ENCODE results near the gene ITGB1BP1. TPM values are rescaled to one million over a fixed set of nuclear protein-coding genes. Genes with fewer than 3 reads are reported as not detected.

The ITGB1BP1 gene
- polyA plus RNA-seq, 1 donor, result 49.6 TPM

DNA sequence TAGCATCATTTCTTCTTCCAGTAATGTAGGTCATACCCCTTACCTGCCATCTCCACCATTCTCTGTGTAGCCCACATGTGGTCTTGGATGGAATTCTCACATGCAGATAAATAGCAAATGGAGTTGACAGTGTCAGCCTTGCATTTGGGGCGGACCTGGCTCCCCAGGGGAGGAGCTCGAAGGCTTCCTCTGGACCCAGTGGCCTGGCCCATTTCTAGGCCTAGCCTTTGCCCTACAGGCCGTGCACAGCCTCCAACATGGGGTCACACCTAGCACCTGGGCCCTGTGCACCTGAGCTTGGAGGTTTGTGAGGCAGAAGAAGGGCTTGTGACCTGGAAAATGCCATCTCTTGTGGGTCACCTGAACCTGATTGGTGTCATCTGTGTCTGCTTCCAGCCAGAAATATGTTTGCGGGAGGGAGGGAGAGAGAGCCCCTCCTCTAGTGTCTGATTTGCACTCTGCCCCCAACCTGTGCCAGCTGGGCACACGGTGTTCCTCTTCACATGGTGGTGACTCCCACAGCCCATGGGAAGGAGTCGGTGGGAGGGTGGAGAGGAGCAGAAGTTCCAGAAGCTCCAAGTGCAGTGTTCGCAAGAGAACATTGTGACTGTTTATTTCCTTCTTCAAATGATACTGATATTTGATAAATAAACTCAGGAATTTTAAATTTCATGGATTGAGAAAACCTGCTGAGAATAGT is 33.0 kb downstream of the ITGB1BP1 start:
- no peak for DNase-seq
- no peak overlapping the region for H3K4me3 ChIP-seq (ENCODE audit: low read length)
- H3K36me3 ChIP-seq (ENCODE audit: control insufficient read depth, insufficient read depth, low read length), result peaks cover 69% of the 10 kb centered on the region
- no peaks in the 10 kb centered on the region for H3K27me3 ChIP-seq (ENCODE audit: control insufficient read depth, insufficient read depth, low read length)
- WGBS (ENCODE audit: insufficient coverage, low lambda C conversion rate), result 100% methylated on average over 1 of the region's 7 CpGs
- no peak overlapping the region for H3K27ac ChIP-seq (ENCODE audit: low read length)
- H3K4me1 ChIP-seq (ENCODE audit: control insufficient read depth, insufficient read depth, low read length), result no peaks in the 10 kb centered on the region
- no peaks in the 10 kb centered on the region for H3K9me3 ChIP-seq (ENCODE audit: control insufficient read depth, low read depth, low read length)

- no peaks in the 10 kb centered on the region for H3K9me3 ChIP-seq (ENCODE audit: control insufficient read depth, low read depth, low read length)
- no CpG with 5 or more reads among the region's 28 CpGs for WGBS (ENCODE audit: insufficient coverage, low lambda C conversion rate)
- no peaks in the 10 kb centered on the region for H3K27me3 ChIP-seq (ENCODE audit: control insufficient read depth, insufficient read depth, low read length)
- no peak overlapping the region for H3K27ac ChIP-seq (ENCODE audit: low read length)
- H3K4me3 ChIP-seq (ENCODE audit: low read length), result no peak overlapping the region
- H3K4me1 ChIP-seq (ENCODE audit: control insufficient read depth, insufficient read depth, low read length), result no peaks in the 10 kb centered on the region
- DNase-seq, result no peak
- H3K36me3 ChIP-seq (ENCODE audit: control insufficient read depth, insufficient read depth, low read length), result peaks cover 70% of the 10 kb centered on the region
Observed at GRCh38 chr2:9388950-9389911, 34.1 kb downstream of the ITGB1BP1 start.

GRCh38 chr2:9388199-9388681 is 35.1 kb downstream of the ITGB1BP1 start:
- no peak for DNase-seq
- H3K9me3 ChIP-seq (ENCODE audit: control insufficient read depth, low read depth, low read length), result no peaks in the 10 kb centered on the region
- WGBS (ENCODE audit: insufficient coverage, low lambda C conversion rate), result no CpG with 5 or more reads among the region's 11 CpGs
- no peaks in the 10 kb centered on the region for H3K27me3 ChIP-seq (ENCODE audit: control insufficient read depth, insufficient read depth, low read length)
- H3K4me1 ChIP-seq (ENCODE audit: control insufficient read depth, insufficient read depth, low read length), result no peaks in the 10 kb centered on the region
- peaks cover 69% of the 10 kb centered on the region for H3K36me3 ChIP-seq (ENCODE audit: control insufficient read depth, insufficient read depth, low read length)
- no peak overlapping the region for H3K27ac ChIP-seq (ENCODE audit: low read length)
- no peak overlapping the region for H3K4me3 ChIP-seq (ENCODE audit: low read length)

DNA sequence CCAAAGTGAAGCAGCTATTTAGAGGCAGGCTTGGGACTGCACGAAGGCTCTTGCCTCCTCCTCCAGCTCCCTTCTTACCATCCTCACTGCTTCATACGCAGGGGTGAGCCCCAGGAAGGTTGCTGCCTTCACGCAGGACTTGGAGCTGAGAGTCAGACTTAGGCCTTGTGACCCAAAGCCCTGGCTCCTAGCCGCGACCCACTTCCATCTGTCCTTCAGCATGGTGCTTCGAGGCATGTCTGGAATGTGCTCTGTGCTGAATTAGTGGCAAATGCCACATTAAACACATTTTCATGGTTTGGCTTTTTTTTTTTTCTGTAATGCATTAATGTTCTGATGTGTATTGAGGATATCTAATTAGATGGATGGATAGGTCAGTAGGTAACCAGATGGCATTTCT is 37.5 kb downstream of the ITGB1BP1 start:
- H3K27me3 ChIP-seq (ENCODE audit: control insufficient read depth, insufficient read depth, low read length), result no peaks in the 10 kb centered on the region
- no peak overlapping the region for H3K27ac ChIP-seq (ENCODE audit: low read length)
- peaks cover 70% of the 10 kb centered on the region for H3K36me3 ChIP-seq (ENCODE audit: control insufficient read depth, insufficient read depth, low read length)
- H3K9me3 ChIP-seq (ENCODE audit: control insufficient read depth, low read depth, low read length), result no peaks in the 10 kb centered on the region
- DNase-seq, result no peak
- WGBS (ENCODE audit: insufficient coverage, low lambda C conversion rate), result 100% methylated on average over 1 of the region's 6 CpGs
- H3K4me3 ChIP-seq (ENCODE audit: low read length), result no peak overlapping the region
- no peaks in the 10 kb centered on the region for H3K4me1 ChIP-seq (ENCODE audit: control insufficient read depth, insufficient read depth, low read length)

- H3K4me3 ChIP-seq (ENCODE audit: low read length), result no peak overlapping the region
- no CpG with 5 or more reads among the region's 4 CpGs for WGBS (ENCODE audit: insufficient coverage, low lambda C conversion rate)
- peaks cover 63% of the 10 kb centered on the region for H3K36me3 ChIP-seq (ENCODE audit: control insufficient read depth, insufficient read depth, low read length)
- DNase-seq, result no peak
- H3K27me3 ChIP-seq (ENCODE audit: control insufficient read depth, insufficient read depth, low read length), result no peaks in the 10 kb centered on the region
- H3K9me3 ChIP-seq (ENCODE audit: control insufficient read depth, low read depth, low read length), result no peaks in the 10 kb centered on the region
- H3K4me1 ChIP-seq (ENCODE audit: control insufficient read depth, insufficient read depth, low read length), result no peaks in the 10 kb centered on the region
- no peak overlapping the region for H3K27ac ChIP-seq (ENCODE audit: low read length)
Observed at GRCh38 chr2:9384521-9384920, 38.8 kb downstream of the ITGB1BP1 start.

GRCh38 chr2:9382604-9383235 is 40.6 kb downstream of the ITGB1BP1 start:
- H3K4me3 ChIP-seq (ENCODE audit: low read length), result no peak overlapping the region
- H3K27me3 ChIP-seq (ENCODE audit: control insufficient read depth, insufficient read depth, low read length), result no peaks in the 10 kb centered on the region
- no CpG with 5 or more reads among the region's 6 CpGs for WGBS (ENCODE audit: insufficient coverage, low lambda C conversion rate)
- no peak for DNase-seq
- no peaks in the 10 kb centered on the region for H3K4me1 ChIP-seq (ENCODE audit: control insufficient read depth, insufficient read depth, low read length)
- H3K9me3 ChIP-seq (ENCODE audit: control insufficient read depth, low read depth, low read length), result no peaks in the 10 kb centered on the region
- peaks cover 60% of the 10 kb centered on the region for H3K36me3 ChIP-seq (ENCODE audit: control insufficient read depth, insufficient read depth, low read length)
- no peak overlapping the region for H3K27ac ChIP-seq (ENCODE audit: low read length)

- no CpG with 5 or more reads among the region's 18 CpGs for WGBS (ENCODE audit: insufficient coverage, low lambda C conversion rate)
- Histone ChIP-seq H3K4me1 (ENCODE audit: control insufficient read depth, insufficient read depth, low read length) (no peaks in the 10 kb centered on the region), H3K27ac (ENCODE audit: low read length) (no peak overlapping the region), H3K9me3 (ENCODE audit: control insufficient read depth, low read depth, low read length) (no peaks in the 10 kb centered on the region), H3K36me3 (ENCODE audit: control insufficient read depth, insufficient read depth, low read length) (peaks cover 62% of the 10 kb centered on the region), H3K4me3 (ENCODE audit: low read length) (no peak overlapping the region), H3K27me3 (ENCODE audit: control insufficient read depth, insufficient read depth, low read length) (no peaks in the 10 kb centered on the region)
- no peak for DNase-seq
Observed at GRCh38 chr2:9380702-9381628, 42.4 kb downstream of the ITGB1BP1 start.

DNA sequence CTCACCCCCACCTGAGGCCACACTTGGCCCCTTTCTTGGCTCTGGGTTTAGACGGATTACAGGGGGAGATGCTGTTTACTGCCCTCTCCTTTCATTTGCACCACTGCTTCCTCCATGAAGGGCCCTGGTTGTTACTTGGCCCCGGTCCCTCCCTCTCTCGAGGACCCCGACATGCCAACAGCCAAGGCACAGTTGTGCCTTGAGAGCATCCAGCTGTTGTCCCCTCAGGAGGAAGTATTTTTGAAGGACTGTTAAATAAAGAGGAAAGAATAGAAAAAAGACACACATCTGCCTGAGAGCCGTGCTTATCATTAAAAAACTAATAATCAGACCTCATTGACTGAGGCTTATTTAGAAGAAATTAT is 44.0 kb downstream of the ITGB1BP1 start:
- H3K4me3 ChIP-seq (ENCODE audit: low read length), result no peak overlapping the region
- DNase-seq, result no peak
- no peaks in the 10 kb centered on the region for H3K4me1 ChIP-seq (ENCODE audit: control insufficient read depth, insufficient read depth, low read length)
- H3K27ac ChIP-seq (ENCODE audit: low read length), result no peak overlapping the region
- peaks cover 60% of the 10 kb centered on the region for H3K36me3 ChIP-seq (ENCODE audit: control insufficient read depth, insufficient read depth, low read length)
- H3K9me3 ChIP-seq (ENCODE audit: control insufficient read depth, low read depth, low read length), result no peaks in the 10 kb centered on the region
- no CpG with 5 or more reads among the region's 5 CpGs for WGBS (ENCODE audit: insufficient coverage, low lambda C conversion rate)
- no peaks in the 10 kb centered on the region for H3K27me3 ChIP-seq (ENCODE audit: control insufficient read depth, insufficient read depth, low read length)

- Histone ChIP-seq H3K27ac (ENCODE audit: low read length) (no peak overlapping the region), H3K4me3 (ENCODE audit: low read length) (no peak overlapping the region), H3K9me3 (ENCODE audit: control insufficient read depth, low read depth, low read length) (no peaks in the 10 kb centered on the region), H3K27me3 (ENCODE audit: control insufficient read depth, insufficient read depth, low read length) (no peaks in the 10 kb centered on the region), H3K36me3 (ENCODE audit: control insufficient read depth, insufficient read depth, low read length) (peaks cover 62% of the 10 kb centered on the region), H3K4me1 (ENCODE audit: control insufficient read depth, insufficient read depth, low read length) (no peaks in the 10 kb centered on the region)
- DNase-seq, result peak in 1 of 2 donors; percentile 13
- WGBS (ENCODE audit: insufficient coverage, low lambda C conversion rate), result no CpG with 5 or more reads among the region's 30 CpGs
Observed at GRCh38 chr2:9378433-9379390, 44.6 kb downstream of the ITGB1BP1 start.
